Measurements from ENCODE around the gene FAM72C. TPM values are rescaled to one million over a fixed set of nuclear protein-coding genes. Genes with fewer than 3 reads are reported as not detected.
"Not testable (repeated sequence)": the region's sequence is repeated elsewhere in the genome, so short reads cannot be mapped to it uniquely, and the experiment has no call there.

Gene FAM72C
- total and polyA plus RNA-seq, 2 of the 4 experiments (the other 2 are of a cell fraction): 0.72 to 1.8 TPM

- in situ Hi-C loops (cut with MboI; ENCODE audit: low sequenced_read_pairs); H4K8ac ChIP-seq (ENCODE audit: low read depth in 2 of 2, low read length in 2 of 2); H4K91ac ChIP-seq (ENCODE audit: insufficient read depth, low read depth, low read length); ATAC-seq (ENCODE audit: low read depth); H2BK15ac ChIP-seq (ENCODE audit: low read depth, low read length); H3K4me3 ChIP-seq (ENCODE audit: insufficient read depth, low read depth, low read length); CTCF ChIA-PET; H3K27me3 ChIP-seq (ENCODE audit: control insufficient read depth, insufficient read depth, low read length); H3K9me1 ChIP-seq (ENCODE audit: insufficient read depth, low read length); intact Hi-C loops (cut with micrococcal nuclease); H3K18ac ChIP-seq (ENCODE audit: low read depth, low read length); H2AK5ac ChIP-seq (ENCODE audit: low read depth, low read length); H2BK20ac ChIP-seq (ENCODE audit: low read depth, low read length); BruUV-seq (replicated peaks); H3K79me1 ChIP-seq (ENCODE audit: low read depth in 1 of 2, low read length in 2 of 2); H3K27ac ChIP-seq (ENCODE audit: insufficient read depth, low read length); H3K4me2 ChIP-seq (ENCODE audit: low read depth, low read length); H3K4me1 ChIP-seq (ENCODE audit: control insufficient read depth, insufficient read depth, low read length); H2AK9ac ChIP-seq (replicated peaks; ENCODE audit: low read depth, low read length, poor library complexity); H3K23ac ChIP-seq (ENCODE audit: low read depth, low read length); DNase-seq; H4K20me1 ChIP-seq (ENCODE audit: insufficient read depth, low read length); H3K4ac ChIP-seq (ENCODE audit: low read depth, low read length); H2AFZ ChIP-seq (replicated peaks; ENCODE audit: low read length, poor library complexity); H3K56ac ChIP-seq (ENCODE audit: extremely low read depth, insufficient read depth, low read length); H3K36me3 ChIP-seq (ENCODE audit: control insufficient read depth, insufficient read depth, low read length); H3K9me3 ChIP-seq (ENCODE audit: control insufficient read depth, insufficient read depth, low read length); H2BK5ac ChIP-seq (ENCODE audit: low read depth, low read length, poor library complexity, severe bottlenecking); H2BK120ac ChIP-seq (ENCODE audit: low read depth, low read length); dilution Hi-C loops (cut with HindIII; ENCODE audit: low sequenced_read_pairs, unreplicated experiment); H3K9ac ChIP-seq (ENCODE audit: low read depth, low read length); POLR2A ChIA-PET (ENCODE audit: unreplicated experiment); H3K14ac ChIP-seq (replicated peaks; ENCODE audit: low read depth, low read length); H4K5ac ChIP-seq (ENCODE audit: low read depth, low read length): not testable (repeated sequence)
- WGBS, 2 experiments (ENCODE audit: extremely low coverage in 2 of 2, insufficient read length in 1 of 2): no CpG with 5 or more reads among the region's 2 CpGs
Observed at GRCh38 chr1:143964294-143964693, 7.5 kb downstream of the FAM72C start.

- H3K36me3 ChIP-seq (ENCODE audit: control insufficient read depth, insufficient read depth, low read length); H4K20me1 ChIP-seq (ENCODE audit: insufficient read depth, low read length); H4K8ac ChIP-seq (ENCODE audit: low read depth in 2 of 2, low read length in 2 of 2); H3K4me3 ChIP-seq (ENCODE audit: insufficient read depth, low read depth, low read length); H2BK5ac ChIP-seq (ENCODE audit: low read depth, low read length, poor library complexity, severe bottlenecking); H3K9me1 ChIP-seq (ENCODE audit: insufficient read depth, low read length); H3K27me3 ChIP-seq (ENCODE audit: control insufficient read depth, insufficient read depth, low read length); H3K23ac ChIP-seq (ENCODE audit: low read depth, low read length); DNase-seq; H2AK9ac ChIP-seq (replicated peaks; ENCODE audit: low read depth, low read length, poor library complexity); H4K91ac ChIP-seq (ENCODE audit: insufficient read depth, low read depth, low read length); H3K9me3 ChIP-seq (ENCODE audit: control insufficient read depth, insufficient read depth, low read length); H3K79me1 ChIP-seq (ENCODE audit: low read depth in 1 of 2, low read length in 2 of 2); H3K4me1 ChIP-seq (ENCODE audit: control insufficient read depth, insufficient read depth, low read length); H3K18ac ChIP-seq (ENCODE audit: low read depth, low read length); H2AK5ac ChIP-seq (ENCODE audit: low read depth, low read length); H3K56ac ChIP-seq (ENCODE audit: extremely low read depth, insufficient read depth, low read length); H2BK15ac ChIP-seq (ENCODE audit: low read depth, low read length); intact Hi-C loops (cut with micrococcal nuclease); H2AFZ ChIP-seq (replicated peaks; ENCODE audit: low read length, poor library complexity); H3K9ac ChIP-seq (ENCODE audit: low read depth, low read length); in situ Hi-C loops (cut with MboI; ENCODE audit: low sequenced_read_pairs); BruUV-seq (replicated peaks); H3K4me2 ChIP-seq (ENCODE audit: low read depth, low read length); dilution Hi-C loops (cut with HindIII; ENCODE audit: low sequenced_read_pairs, unreplicated experiment); H2BK20ac ChIP-seq (ENCODE audit: low read depth, low read length); H3K27ac ChIP-seq (ENCODE audit: insufficient read depth, low read length); H2BK120ac ChIP-seq (ENCODE audit: low read depth, low read length); H3K14ac ChIP-seq (replicated peaks; ENCODE audit: low read depth, low read length); POLR2A ChIA-PET (ENCODE audit: unreplicated experiment); H4K5ac ChIP-seq (ENCODE audit: low read depth, low read length); ATAC-seq (ENCODE audit: low read depth); H3K4ac ChIP-seq (ENCODE audit: low read depth, low read length); CTCF ChIA-PET: not testable (repeated sequence)
- WGBS, 2 experiments (ENCODE audit: extremely low coverage in 2 of 2, insufficient read length in 1 of 2): no CpG with 5 or more reads among the region's 3 CpGs
Observed at GRCh38 chr1:143955930-143956329, 15.9 kb downstream of the FAM72C start.
